GM18867 (cell line): ENCODE data around the gene PLK2.

Experiments
- ATAC-seq: cut with Tn5 transposase; IDR thresholded peaks from one replicate; pipeline ENCODE4 v1.9.1; 2021; ENCODE audit warnings: mild to moderate bottlenecking, moderate library complexity; ENCODE audit not compliant: unreplicated experiment

PLK2 gene

GRCh38 chr5:58460002-58460731 lies at the start of gene PLK2:
TSS of gene PLK2 (minus strand) at chr5:58460086. CDS start at chr5:58459959, 127 bp downstream.
- peak; percentile 80 for ATAC-seq

GRCh38 chr5:58507715-58508114 lies 47.8 kb upstream of the PLK2 start:
- no peak for ATAC-seq

GRCh38 chr5:58505971-58506640 lies 46.2 kb upstream of the PLK2 start:
- ATAC-seq: peak; percentile 92

- no peak for ATAC-seq
Measured at GRCh38 chr5:58505502-58505901, 45.6 kb upstream of the PLK2 start.

GRCh38 chr5:58504766-58505165 lies 44.9 kb upstream of the PLK2 start:
- ATAC-seq: no peak

- ATAC-seq: no peak
Measured at GRCh38 chr5:58503390-58504046, 43.6 kb upstream of the PLK2 start.

GRCh38 chr5:58501778-58502417 lies 42.0 kb upstream of the PLK2 start:
- ATAC-seq: no peak

- no peak for ATAC-seq
Measured at GRCh38 chr5:58499941-58500340, 40.1 kb upstream of the PLK2 start.

GRCh38 chr5:58499231-58499630 lies 39.3 kb upstream of the PLK2 start:
- no peak for ATAC-seq

- ATAC-seq: no peak
Measured at GRCh38 chr5:58498340-58498942, 38.6 kb upstream of the PLK2 start.

- no peak for ATAC-seq
Measured at GRCh38 chr5:58497921-58498320, 38.0 kb upstream of the PLK2 start.

- no peak for ATAC-seq
Measured at GRCh38 chr5:58497386-58497785, 37.5 kb upstream of the PLK2 start.

- ATAC-seq: no peak
Measured at GRCh38 chr5:58496488-58496887, 36.6 kb upstream of the PLK2 start.

- ATAC-seq: no peak
Measured at GRCh38 chr5:58493141-58493540, 33.3 kb upstream of the PLK2 start.

GRCh38 chr5:58491216-58491892 lies 31.5 kb upstream of the PLK2 start, which contains the start of gene GAPT:
TSS of gene GAPT (plus strand) at chr5:58491435. CDS start at chr5:58494537, 3,102 bp downstream.
- ATAC-seq: peak; percentile 91

GRCh38 chr5:58490402-58491050 lies 30.6 kb upstream of the PLK2 start:
- ATAC-seq: no peak

GRCh38 chr5:58486290-58486689 lies 26.4 kb upstream of the PLK2 start:
- no peak for ATAC-seq

- no peak for ATAC-seq
Measured at GRCh38 chr5:58484505-58484904, 24.6 kb upstream of the PLK2 start.

GRCh38 chr5:58482536-58482935 lies 22.6 kb upstream of the PLK2 start:
- ATAC-seq: no peak

- ATAC-seq: no peak
Measured at GRCh38 chr5:58481828-58482227, 21.9 kb upstream of the PLK2 start.
